KBM-7 (cell line): ENCODE data around the gene SPDYE3.
"Not testable (repeated sequence)": the region's sequence is repeated elsewhere in the genome, so short reads cannot be mapped to it uniquely, and the experiment has no call there.

Experiments used
- DNase-seq: peaks from one replicate; pipeline ENCODE4 v3.0.0-alpha.2; 2015
- in situ Hi-C: fragments of 300-500 bp; cut with MboI; formaldehyde crosslinking; loops from 2 replicates; pipeline ENCODE4 v1.14.3; 2020; ENCODE audit warnings: low sequenced_read_pairs, low pct_unique_long_range_greater_than_20kb, mixed read lengths

SPDYE3 gene

DNA sequence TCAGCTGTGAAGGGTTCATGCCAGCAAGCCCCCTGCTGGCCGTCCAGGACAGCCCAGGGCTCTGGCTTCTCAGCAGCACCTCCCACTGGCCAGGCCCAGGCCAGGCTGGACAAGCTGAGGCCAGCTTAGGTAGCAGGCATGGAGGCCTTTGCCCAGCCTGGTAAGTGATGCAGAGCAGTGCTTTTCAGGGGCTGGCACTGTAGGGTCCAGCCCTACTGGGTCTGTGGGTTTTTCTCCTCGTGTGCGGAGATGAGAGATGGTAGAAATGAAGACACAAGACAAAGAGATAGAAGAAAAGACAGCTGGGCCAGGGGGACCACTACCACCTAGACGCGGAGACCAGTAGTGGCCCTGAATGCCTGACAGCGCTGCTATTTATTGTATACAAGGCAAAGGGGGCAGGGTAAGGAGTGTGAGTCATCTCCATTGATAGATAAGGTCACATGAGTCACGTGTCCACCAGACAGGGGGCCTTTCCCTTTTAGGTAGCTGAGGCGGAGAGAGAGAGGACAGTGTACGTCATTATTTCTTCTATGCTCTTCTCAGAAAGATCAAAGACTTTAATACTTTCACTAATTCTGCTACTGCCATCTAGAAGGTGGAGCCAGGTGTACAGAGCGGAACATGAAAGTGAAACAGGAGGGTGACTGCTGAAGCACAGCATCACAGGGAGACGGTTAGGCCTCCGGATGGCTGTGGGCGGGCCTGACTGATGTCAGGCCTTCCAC, 37.2 kb downstream of the SPDYE3 start:
- peak; percentile 41 for DNase-seq
- in situ Hi-C loops: not testable (repeated sequence)

DNA sequence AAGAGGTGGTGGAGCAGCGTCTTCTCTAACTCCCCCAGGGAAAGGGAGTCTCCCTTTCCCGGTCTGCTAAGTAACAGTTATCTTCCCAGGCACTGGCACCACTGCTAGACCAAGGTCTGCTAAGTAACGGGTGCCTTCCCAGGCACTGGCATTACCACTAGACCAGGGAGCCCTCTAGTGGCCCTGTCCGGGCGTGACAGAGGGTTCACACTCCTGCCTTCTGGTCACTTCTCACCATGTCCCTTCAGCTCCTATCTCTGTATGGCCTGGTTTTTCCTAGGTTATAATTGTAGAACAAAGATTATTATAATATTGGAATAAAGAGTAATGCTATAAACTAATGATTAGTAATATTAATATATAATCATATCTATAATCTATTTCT, 37.8 kb downstream of the SPDYE3 start:
- in situ Hi-C loops, DNase-seq: not testable (repeated sequence)

DNA sequence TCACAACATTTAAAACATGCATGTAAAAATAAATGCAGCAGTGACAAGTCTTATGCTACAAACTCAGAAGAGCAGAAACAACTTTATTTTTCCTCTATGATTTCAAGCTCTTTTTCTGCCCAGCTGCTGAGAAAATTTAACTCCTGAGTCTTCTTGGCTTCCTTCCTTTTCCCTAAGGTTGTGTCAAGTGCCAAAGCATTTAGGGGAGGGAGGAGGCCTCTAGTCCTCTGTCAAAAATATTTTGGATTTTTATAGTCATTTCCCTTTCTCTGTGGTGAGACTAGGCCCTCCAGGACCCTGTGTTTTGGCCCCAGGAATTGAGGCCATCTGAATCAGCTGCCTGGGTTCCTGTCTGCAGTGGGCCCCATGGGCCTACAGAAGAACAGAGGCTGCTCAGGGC, 39.4 kb downstream of the SPDYE3 start:
- DNase-seq: no peak
- in situ Hi-C loops: no loop called here

DNA sequence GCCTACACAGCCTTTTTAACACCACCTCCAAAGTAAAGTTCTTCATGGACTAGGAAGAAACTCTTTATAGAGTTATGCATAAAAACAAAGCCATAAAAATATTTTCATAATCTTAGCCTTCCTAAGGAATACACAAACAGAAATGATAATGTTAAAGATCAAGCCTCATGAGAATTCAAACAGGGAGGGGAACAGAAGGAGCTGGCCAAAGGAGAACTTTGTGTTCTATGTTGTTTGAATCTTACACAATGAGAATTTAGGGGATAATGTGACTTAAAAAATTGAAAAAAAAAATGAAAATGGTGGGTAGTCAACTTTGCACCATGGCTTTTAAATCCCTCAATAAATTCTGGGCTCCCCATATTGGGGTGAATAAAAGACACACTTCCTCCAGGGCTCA, 41.3 kb downstream of the SPDYE3 start:
- no peak for DNase-seq
- in situ Hi-C loops: no loop called here

DNA sequence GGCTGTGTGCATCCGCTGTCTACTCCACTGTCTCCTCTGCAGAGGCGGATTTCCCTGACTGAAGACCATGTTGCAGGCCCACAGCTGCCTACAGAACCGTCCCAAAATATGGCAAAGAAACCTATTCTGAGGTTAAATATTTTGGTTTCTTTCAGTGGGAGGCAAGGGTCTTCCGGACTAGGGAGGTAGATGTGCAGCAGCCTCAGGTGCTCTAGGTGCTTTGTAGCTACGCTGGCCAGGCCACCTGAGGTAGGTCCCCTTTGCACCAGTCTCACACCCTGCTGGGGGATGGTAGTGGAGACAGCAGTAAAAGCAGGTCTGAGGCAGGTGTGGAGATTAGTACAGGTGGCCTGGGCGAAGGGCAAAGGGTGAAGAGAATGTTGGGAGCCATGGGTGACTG, 42.3 kb downstream of the SPDYE3 start:
- no peak for DNase-seq
- in situ Hi-C loops: no loop called here

DNA sequence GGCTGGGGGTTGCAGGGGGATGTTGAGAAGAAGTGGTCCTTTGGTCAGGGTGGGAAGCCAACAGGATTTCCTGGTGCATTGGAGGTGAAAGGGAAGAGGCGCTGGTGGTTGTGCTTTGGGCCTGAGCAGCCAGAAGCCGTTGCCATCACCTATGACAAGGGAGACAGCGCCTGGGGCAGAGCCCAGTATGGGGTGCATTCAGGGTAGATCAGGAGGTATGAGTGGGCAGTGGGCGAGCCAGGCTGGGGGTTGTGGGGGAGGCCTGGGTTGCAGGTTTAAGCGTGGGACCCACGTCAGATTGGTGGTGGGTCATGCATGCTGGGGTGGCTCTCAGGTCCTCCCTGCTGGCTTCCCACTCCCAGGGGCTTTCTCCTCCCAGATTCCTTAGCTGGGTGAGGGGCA, 44.2 kb downstream of the SPDYE3 start:
- in situ Hi-C loops: no loop called here

DNA sequence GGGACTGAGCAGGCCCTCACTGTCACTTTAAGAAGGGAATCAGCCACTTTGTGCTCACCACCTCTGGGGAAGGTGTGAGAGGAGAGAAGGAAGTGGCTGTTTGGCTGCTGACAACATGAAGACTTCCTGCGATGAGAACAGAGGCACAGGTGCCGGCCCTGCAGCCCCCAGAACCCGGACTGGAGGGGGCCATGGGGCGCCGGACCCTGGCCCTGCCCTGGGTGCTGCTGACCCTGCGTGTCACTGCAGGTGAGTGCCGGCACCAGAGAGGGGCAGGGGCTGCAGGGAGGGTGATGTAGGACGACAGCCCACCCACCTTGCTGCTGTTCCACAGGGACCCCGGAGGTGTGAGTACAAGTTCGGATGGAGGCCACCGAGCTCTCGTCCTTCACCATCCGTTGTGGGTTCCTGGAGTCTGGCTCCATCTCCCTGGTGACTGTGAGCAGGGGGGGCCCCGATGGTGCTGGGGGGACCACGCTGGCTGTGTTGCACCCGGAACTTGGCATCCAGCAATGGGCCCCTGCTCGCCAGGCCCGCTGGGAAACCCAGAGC, 44.8 kb downstream of the SPDYE3 start:
- DNase-seq, in situ Hi-C loops: not testable (repeated sequence)

More for the DNA sequence above, 44.2 kb downstream of the SPDYE3 start:
- no peak for DNase-seq

DNA sequence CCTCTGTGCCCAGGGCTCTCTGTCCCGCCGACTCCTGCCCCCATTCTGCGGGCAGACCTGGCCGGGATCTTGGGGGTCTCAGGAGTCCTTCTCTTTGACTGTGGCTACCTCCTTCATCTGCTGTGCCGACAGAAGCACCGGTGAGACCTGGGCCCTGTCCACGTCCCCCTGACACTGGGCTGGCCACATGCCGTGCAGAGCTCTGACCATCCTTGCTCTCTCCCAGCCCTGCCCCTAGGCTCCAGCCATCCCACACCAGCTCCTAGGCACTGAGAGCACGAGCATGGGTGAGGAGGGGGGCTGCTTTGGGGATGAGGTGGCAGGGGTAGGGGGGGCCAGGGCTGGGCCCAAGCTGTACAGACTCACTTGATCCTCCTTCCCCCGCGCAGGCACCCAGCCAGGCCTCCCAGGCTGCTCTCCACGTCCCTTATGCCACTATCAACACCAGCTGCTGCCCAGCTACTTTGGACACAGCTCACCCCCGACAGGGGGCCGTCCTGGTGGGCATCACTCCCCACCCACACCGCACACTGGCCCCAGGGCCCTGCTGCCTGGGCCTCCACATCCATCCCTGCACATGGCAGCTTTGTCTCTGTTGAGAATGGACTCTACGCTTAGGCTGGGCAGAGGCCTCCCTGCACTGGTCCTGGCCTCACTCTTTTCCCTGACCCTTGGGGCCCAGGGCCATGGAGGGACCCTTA, 45.6 kb downstream of the SPDYE3 start:
- in situ Hi-C loops: no loop called here
- DNase-seq: no peak

DNA sequence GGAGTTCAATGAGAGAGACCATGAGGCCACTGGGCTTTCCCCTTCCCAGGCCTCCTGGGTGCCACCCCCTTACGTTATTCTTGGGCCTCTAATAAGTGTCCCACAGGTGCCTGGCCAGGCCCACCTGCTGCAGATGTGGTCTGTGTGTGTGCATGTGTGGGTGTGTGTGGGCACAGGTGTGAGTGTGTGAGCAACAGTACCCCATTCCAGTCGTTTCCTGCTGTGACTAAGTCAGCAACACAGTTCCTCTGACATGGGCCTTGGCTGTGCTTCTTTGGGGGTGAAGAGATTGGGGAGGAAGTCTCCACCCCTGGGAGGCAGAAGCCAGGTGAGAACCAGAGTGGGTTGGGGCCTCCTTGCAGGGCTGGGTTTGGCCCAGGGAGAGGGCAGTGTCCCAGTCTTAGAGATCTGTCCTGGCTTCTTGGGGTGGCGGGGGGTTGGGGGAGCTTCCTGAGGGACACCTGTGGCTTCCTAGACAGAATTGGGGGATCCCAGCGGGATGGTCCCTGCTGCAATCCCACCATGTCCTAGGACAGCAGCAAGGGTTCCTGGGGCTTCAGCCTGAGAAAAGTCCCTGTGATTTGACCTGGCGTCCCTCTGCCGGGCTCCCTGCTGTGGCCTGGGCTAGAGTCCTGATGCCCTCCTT, 46.3 kb downstream of the SPDYE3 start:
- in situ Hi-C loops: no loop called here
- DNase-seq: no peak

DNA sequence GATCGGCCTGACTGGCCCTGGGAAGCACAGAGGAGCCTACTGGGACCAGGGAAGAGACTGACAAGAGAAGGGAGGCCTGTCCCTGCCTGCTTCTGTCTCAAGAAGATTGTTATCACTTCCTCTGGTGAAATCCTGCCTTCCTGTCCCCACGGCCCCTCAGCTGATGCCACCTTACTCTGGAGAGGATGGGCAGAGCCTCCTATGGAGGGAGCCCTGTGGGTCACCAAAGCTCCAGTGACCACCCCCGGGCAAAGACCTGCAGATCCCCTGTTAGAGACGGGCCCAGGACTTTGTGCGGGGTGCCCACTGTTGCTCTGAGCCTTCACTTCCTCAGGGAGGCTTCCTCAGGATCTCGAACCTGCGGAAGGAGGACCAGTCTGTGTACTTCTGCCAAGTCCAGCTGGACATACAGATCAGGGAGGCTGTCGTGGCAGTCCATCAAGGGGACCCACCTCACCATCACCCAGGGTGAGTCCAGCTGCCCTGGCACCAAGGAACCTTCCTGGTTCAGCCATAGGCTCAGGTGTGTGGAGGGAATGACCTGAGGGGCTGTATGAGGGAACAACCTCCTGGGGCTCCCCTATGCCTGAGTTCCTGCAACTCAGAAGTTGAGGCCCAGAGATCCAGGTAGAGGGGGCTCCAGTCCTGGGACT, 49.0 kb downstream of the SPDYE3 start:
- in situ Hi-C loops: no loop called here
- no peak for DNase-seq

DNA sequence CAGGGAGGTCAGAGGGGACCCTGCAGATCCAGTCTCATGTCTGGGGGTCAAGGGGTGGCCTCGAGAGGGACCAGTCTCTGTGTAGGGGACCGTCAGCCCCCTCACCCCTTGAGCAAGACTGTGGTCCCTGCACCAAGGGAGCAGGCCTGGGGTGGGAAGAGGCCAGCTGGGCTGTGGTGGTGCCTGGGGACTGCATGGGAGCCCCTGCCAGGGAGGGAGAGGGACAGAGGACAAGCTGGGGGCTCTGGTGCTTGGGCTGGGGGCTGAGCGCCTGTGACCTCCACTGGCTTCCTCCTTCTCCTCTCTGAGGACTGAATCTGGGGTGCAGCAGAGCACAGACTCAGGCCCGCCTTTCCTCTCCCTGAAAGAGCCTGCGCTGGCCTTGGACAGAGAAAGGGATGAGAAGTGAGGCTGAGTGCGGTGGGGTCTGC, 49.6 kb downstream of the SPDYE3 start:
- in situ Hi-C loops: no loop called here
- no peak for DNase-seq

DNA sequence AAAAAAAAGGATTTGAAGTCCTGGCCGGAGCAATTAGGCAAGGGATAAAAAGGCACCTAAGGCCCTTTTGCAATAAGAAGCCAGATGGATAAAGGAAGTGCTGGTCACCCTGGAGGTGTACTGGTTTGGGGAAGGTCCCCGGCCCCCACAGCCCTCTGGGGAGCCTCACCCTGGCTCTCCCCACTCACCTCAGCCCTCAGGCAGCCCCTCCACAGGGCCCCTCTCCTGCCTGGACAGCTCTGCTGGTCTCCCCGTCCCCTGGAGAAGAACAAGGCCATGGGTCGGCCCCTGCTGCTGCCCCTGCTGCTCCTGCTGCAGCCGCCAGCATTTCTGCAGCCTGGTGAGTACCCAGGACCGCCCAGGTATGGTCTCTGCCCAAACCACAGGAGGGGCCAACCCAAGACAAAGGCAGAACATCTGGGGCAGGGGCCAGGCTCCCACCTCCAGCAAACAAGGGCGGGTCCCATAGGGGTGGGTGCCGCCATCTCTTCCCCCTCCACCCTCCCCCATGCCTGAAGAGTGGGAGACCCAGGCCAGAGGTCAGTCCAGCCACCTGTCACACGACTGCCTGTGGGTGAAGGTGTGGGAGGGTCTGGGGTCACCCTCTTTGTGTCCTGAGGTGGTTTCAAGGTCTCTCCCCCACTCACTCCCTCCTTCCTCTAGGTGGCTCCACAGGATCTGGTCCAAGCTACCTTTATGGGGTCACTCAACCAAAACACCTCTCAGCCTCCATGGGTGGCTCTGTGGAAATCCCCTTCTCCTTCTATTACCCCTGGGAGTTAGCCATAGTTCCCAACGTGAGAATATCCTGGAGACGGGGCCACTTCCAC, 50.7 kb downstream of the SPDYE3 start, which contains the start of gene PILRB:
Gene PILRB, plus strand, starts transcription at position 91 of the 830 bp plus-strand sequence. Its CDS starts 186 bp downstream, at position 277.
- no peak for DNase-seq
- in situ Hi-C loops: no loop called here

DNA sequence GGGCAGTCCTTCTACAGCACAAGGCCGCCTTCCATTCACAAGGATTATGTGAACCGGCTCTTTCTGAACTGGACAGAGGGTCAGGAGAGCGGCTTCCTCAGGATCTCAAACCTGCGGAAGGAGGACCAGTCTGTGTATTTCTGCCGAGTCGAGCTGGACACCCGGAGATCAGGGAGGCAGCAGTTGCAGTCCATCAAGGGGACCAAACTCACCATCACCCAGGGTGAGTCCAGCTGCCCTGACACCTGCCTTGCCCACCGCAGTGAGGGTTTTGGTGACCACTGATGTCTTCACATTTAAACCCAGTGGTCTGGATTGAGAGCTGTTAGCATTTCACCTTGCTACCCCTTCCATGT, 51.3 kb downstream of the SPDYE3 start:
- in situ Hi-C loops: no loop called here

DNA sequence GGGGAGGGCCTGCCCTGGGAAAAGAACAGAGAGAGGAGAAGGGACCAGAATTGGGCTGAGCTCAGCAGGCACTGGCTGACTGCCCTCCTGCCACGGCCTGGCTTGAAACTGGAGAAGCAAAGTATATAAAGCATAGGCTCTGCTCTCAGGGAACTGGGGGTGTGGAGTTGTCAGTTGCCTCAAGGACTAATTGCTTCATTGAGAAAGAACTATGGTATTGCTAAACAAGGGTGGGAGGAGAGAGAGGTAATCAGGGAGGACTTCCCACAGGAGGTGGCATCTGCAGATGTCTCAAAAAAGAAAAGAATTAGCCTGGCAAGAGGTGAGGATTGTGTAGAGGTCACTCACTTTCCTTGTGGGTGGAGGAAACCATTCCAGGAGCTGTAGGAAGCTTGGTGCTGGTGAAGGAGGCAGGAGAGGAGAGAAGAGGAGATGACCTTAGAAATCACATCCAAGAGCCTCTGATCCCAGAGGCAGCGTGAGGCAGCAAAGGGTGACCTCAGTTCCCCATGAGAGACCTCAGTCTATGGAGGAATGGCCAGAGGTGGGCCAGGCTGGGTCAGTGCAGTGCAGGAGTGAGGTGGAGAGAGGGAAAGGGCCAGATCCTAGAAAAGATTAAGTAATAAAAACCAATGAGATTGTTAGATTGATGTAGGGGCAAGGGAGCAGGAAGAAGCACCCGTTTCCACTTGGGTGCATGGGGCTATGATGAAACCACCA, 52.8 kb downstream of the SPDYE3 start:
- in situ Hi-C loops: no loop called here
- DNase-seq: no peak

More for the DNA sequence above, 51.3 kb downstream of the SPDYE3 start:
- DNase-seq: no peak

DNA sequence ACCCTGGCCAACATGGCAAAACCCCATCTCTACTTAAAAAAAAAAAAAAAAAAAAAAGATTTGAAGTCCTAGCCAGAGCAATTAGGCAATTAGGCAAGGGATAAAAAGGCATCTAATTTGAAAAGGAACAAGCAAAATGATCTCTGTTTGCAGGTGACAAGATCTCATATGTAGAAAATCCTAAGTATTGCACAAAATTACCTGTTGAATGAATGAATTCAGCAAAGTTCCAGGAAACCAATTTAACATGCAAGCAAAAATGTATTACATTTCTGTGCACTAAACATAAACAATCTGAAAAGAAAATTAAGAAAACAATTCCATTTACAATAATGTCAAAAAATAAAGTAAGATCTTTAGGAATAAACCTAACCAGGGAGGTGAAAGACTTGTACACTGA, 55.6 kb downstream of the SPDYE3 start:
- DNase-seq: no peak
- in situ Hi-C loops: no loop called here

DNA sequence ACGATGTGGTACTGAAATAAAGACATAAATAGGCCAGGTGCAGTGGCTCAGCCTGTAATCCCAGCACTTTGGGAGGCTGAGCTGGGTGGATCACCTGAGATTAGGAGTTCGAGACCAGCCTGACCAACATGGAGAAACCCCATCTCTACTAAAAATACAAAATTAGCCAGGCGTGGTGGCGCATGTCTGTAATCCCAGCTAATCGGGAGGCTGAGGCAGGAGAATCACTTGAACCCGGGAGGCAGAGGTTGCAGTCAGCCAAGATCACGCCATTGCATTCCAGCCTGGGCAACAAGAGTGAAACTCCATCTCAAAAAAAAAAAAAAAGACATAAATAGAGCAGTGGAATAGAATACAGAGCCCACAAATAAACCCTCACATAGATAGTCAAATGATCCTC, 56.3 kb downstream of the SPDYE3 start:
- in situ Hi-C loops, DNase-seq: not testable (repeated sequence)

DNA sequence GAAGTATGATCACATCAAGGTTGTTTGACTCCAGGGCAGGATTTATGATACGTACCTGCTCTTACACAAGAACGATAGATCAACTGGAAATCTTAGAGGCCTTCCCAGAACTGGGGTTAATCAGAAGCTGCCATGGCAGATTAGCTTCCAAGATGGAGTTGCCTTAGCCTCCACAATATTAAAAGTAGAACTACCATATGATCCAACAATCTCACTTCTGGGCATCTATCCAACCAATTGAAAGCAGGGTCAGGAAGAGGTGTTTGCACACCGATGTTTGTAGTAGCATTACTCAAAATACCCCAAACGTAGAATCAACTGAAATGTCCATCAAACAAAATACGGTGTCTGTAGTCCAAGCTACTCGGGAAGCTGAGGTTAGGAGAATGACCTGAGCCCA, 57.0 kb downstream of the SPDYE3 start:
- DNase-seq: no peak
- in situ Hi-C loops: no loop called here

DNA sequence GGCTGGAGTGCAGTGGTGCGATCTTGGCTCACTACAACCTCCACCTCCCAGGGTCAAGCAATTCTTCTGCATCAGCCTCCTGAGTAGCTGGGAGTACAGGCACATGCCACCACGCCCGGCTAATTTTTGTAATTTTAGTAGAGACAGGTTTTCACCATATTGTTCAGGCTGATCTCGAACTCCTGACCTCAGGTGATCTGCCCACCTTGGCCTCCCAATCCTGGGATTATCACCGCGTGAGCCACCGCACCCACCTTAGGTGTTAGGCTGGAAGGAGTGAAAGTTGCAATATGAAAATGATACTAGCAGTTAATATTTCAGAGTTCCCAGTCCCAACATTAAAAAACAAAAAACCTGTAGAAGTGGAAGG, 58.5 kb downstream of the SPDYE3 start:
- DNase-seq, in situ Hi-C loops: not testable (repeated sequence)
